ENCODE measurements around the gene KCNJ6. TPM values are rescaled to one million over a fixed set of nuclear protein-coding genes. Genes with fewer than 3 reads are reported as not detected.

Gene KCNJ6
- total RNA-seq, 1 donor from 2014 or later = 0.75 TPM

- DNase-seq (ENCODE audit: low read depth, low spot score) = no peak
- Mint-ChIP-seq H3K9me3 (peaks cover 9% of the 10 kb centered on the region), H3K27me3 (ENCODE audit: low read depth) (peaks cover 13% of the 10 kb centered on the region), H3K4me1 (peaks cover 33% of the 10 kb centered on the region), H3K4me3 (no peak overlapping the region), H3K27ac (ENCODE audit: unreplicated experiment) (no peak overlapping the region), H3K36me3 (ENCODE audit: low read depth) (peaks cover 3% of the 10 kb centered on the region)
- TF ChIP-seq CTCF (conservative IDR thresholded peaks at IDR 0.05) = no peak
These were observed 288.7 kb downstream of the KCNJ6 start for GRCh38 chr21:37627561-37627960.

DNA sequence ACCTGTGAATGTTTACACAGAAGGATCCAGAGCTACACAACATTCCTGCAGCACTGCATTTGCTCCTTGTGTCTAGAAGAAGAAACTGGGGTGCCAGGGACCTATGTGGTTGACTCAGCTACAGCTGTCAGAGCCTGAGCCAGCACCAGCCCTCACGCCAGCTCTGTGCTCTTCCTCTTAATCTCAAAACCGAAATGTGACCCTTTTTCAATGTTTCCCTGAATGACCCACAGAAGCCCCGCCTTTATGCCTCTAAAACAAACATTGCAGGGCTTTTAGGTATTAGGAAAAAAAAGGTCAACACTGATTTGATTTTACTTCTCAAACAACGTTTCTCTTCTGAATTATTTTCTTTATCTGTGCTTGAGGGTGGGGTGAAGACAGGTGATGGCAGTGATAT is 289.2 kb downstream of the KCNJ6 start:
- Mint-ChIP-seq H3K4me1 (peaks cover 37% of the 10 kb centered on the region), H3K27me3 (ENCODE audit: low read depth) (peaks cover 13% of the 10 kb centered on the region), H3K9me3 (peaks cover 9% of the 10 kb centered on the region), H3K4me3 (no peak overlapping the region), H3K27ac (ENCODE audit: unreplicated experiment) (no peak overlapping the region), H3K36me3 (ENCODE audit: low read depth) (peaks cover 3% of the 10 kb centered on the region)
- DNase-seq (ENCODE audit: low read depth, low spot score) = no peak
- TF ChIP-seq CTCF (conservative IDR thresholded peaks at IDR 0.05) = no peak

- Mint-ChIP-seq H3K4me1 (peaks cover 34% of the 10 kb centered on the region), H3K36me3 (ENCODE audit: low read depth) (no peaks in the 10 kb centered on the region), H3K9me3 (peaks cover 9% of the 10 kb centered on the region), H3K4me3 (no peak overlapping the region), H3K27me3 (ENCODE audit: low read depth) (peaks cover 6% of the 10 kb centered on the region), H3K27ac (ENCODE audit: unreplicated experiment) (no peak overlapping the region)
- TF ChIP-seq CTCF (conservative IDR thresholded peaks at IDR 0.05) = no peak
- no peak for DNase-seq (ENCODE audit: low read depth, low spot score)
These were observed 289.9 kb downstream of the KCNJ6 start for GRCh38 chr21:37626320-37626719.

GRCh38 chr21:37623689-37624088 is 292.6 kb downstream of the KCNJ6 start:
- Mint-ChIP-seq H3K4me3 (peak overlapping the region; percentile 7), H3K36me3 (ENCODE audit: low read depth) (no peaks in the 10 kb centered on the region)

DNA sequence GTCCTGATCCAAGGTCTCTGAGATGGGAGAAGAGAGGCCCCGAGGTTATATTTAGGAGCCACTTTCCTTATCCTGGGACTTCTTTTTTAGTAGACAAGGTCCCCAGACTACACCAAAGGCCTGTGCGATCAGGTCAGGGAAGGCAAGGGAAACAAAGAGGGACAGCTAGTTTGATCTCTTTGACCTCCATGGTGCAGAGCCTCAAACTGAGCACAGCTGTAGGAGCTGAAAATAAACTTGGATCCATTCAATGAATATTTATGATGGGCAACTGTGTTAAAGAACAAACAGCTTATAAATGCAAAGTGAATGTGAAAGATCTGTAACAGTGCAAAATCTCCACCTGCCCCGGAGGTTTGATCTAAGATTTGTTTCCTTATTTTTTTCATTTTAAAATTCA is 293.1 kb downstream of the KCNJ6 start:
- Mint-ChIP-seq H3K27me3 (ENCODE audit: low read depth) (no peaks in the 10 kb centered on the region), H3K36me3 (ENCODE audit: low read depth) (no peaks in the 10 kb centered on the region), H3K4me3 (peak overlapping the region; percentile 47), H3K27ac (ENCODE audit: unreplicated experiment) (peak overlapping the region; percentile 90), H3K9me3 (peaks cover 2% of the 10 kb centered on the region), H3K4me1 (peaks cover 30% of the 10 kb centered on the region)
- no peak for TF ChIP-seq CTCF (conservative IDR thresholded peaks at IDR 0.05)
- DNase-seq (ENCODE audit: low read depth, low spot score) = no peak

More at GRCh38 chr21:37623689-37624088, 292.6 kb downstream of the KCNJ6 start:
- no peaks in the 10 kb centered on the region for H3K27me3 Mint-ChIP-seq (ENCODE audit: low read depth)
- DNase-seq (ENCODE audit: low read depth, low spot score) = no peak
- no peak overlapping the region for H3K27ac Mint-ChIP-seq (ENCODE audit: unreplicated experiment)
- H3K4me1 Mint-ChIP-seq = peaks cover 30% of the 10 kb centered on the region
- no peak for TF ChIP-seq CTCF (conservative IDR thresholded peaks at IDR 0.05)
- peaks cover 6% of the 10 kb centered on the region for H3K9me3 Mint-ChIP-seq

DNA sequence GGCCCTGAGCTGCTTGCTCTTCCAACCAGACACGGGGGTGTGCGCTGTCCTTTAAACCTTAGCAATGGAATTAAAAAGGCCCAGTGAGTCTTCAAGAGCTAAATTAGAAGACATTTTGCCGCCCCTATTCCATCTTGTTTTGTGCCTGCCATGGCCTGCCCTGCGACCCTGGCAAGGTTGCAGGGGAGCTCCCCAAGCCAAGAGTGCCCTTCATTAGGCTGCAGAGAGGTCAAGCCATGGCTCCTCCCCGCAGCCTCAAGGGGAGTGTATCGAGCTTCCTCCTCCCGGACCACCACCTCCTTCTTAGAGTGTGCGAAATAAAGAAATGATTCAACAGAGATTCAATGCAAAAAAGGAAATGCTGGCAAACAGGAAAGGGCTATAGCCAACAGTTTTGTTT is 293.5 kb downstream of the KCNJ6 start:
- TF ChIP-seq CTCF (conservative IDR thresholded peaks at IDR 0.05) = no peak
- Mint-ChIP-seq H3K27me3 (ENCODE audit: low read depth) (no peaks in the 10 kb centered on the region), H3K4me1 (peaks cover 30% of the 10 kb centered on the region), H3K9me3 (peaks cover 2% of the 10 kb centered on the region), H3K36me3 (ENCODE audit: low read depth) (no peaks in the 10 kb centered on the region), H3K27ac (ENCODE audit: unreplicated experiment) (peak overlapping the region; percentile 90), H3K4me3 (peak overlapping the region; percentile 47)
- DNase-seq (ENCODE audit: low read depth, low spot score) = no peak

All from neural crest cell (in vitro differentiated cells).